Measurements from ENCODE around the gene MYCL.
A peak's percentile ranks its signal among the peaks of the same experiment; 100 is the strongest.

MYCL gene, protein sequence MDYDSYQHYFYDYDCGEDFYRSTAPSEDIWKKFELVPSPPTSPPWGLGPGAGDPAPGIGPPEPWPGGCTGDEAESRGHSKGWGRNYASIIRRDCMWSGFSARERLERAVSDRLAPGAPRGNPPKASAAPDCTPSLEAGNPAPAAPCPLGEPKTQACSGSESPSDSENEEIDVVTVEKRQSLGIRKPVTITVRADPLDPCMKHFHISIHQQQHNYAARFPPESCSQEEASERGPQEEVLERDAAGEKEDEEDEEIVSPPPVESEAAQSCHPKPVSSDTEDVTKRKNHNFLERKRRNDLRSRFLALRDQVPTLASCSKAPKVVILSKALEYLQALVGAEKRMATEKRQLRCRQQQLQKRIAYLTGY

DNA sequence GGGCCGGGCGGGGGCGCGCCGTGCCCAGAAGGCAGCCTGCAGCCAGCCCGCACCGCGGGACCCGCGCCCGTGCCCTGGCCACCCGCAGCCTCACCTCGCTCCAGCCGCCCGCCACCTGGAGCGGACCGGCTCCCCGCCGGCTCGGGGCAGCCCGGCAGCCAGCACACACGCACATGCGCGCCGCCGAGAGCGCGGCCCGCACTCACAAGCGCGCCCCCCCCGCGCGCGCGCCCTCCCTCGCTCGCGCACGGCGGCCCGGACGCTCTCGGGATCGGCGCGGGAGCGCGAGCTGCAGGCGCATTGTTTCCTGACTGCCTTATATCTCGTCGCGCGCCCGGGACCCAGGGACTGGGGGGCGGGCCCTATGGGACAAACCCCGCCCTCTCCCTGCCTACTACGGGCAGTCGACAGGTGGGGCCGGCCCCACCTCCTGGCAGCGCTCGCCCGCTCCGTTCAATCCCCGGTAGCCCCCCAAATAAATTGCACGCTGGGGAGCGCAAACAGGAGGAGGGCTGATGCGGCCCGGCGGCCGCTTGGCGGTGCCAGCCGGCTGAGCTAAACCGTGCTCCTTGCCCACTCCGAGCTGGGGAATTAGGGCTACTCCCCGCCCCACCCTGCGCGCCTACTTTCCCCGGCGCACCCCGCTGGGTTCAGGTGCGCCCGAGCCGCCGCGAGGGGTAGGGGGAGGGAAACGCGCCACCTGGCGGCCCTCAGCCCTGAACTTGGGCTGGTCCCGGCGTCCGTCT lies at the start of gene MYCL:
Gene MYCL, minus strand, starts transcription at position 204 of the 746 bp plus-strand sequence. CDS start 483 bp downstream, outside the sequence.
- H3K27me3 Mint-ChIP-seq, result peaks cover 7% of the 10 kb centered on the region
- peaks cover 24% of the 10 kb centered on the region for H3K36me3 Mint-ChIP-seq (ENCODE audit: low read depth)
- intact Hi-C loops (cut with micrococcal nuclease), result loop anchor here (2.0 to 5.0 kb wide), 2 partner anchors 70 to 85 kb away; no protein-coding TSS in a partner anchor
- H3K27ac Mint-ChIP-seq, result peak within 1 kb of the TSS; percentile 78
- no peaks in the 10 kb centered on the region for H3K9me3 Mint-ChIP-seq
- H3K4me3 Mint-ChIP-seq, result peak within 1 kb of the TSS; percentile 87
- H3K4me1 Mint-ChIP-seq (ENCODE audit: low read depth), result peaks cover 68% of the 10 kb centered on the region

DNA sequence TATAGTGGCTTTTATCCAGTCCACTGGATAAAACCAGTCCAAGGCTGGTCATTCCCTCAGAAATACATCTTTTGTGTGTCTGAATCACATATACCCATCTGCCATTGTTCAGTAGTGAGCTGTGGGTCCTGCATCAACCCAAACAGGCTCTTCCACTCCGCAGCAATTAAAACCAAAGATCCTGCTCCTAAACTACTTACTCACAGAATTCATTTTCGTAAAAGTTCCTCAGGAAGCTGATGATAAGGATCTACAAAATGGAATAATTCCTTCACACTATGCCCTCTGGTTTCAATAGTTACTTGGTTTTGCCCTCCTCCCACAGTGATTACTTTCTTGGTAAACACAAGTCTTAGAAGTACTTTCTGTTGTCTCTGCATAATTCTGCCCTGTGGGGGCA lies 48.2 kb upstream of the MYCL start:
- Mint-ChIP-seq H3K4me3 (no peak overlapping the region), H3K9me3 (no peaks in the 10 kb centered on the region), H3K4me1 (ENCODE audit: low read depth) (peaks cover 23% of the 10 kb centered on the region), H3K36me3 (ENCODE audit: low read depth) (no peaks in the 10 kb centered on the region), H3K27ac (no peak overlapping the region), H3K27me3 (peaks cover 2% of the 10 kb centered on the region)
- intact Hi-C loops (cut with micrococcal nuclease), result no loop called here

DNA sequence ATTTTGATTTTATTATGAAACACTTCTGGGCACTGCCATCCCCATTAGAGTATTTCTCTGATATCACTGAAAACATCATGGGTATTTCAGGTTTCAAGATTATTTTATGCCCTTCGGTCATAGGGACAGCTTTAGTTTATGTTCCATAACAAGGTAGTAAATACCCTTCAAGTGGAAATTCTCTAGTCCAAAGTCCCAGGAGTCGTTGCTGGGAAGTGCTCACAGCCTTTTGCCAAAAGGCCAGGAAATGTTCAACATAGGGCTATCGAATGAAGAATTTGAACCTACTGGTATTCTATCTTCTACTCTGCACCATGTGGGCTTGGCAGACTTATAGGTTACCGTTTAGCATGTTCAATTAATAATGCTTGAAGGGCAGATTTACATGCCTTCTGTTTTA lies 45.5 kb upstream of the MYCL start:
- Mint-ChIP-seq H3K4me3 (no peak overlapping the region), H3K27ac (no peak overlapping the region), H3K36me3 (ENCODE audit: low read depth) (no peaks in the 10 kb centered on the region), H3K4me1 (ENCODE audit: low read depth) (peaks cover 7% of the 10 kb centered on the region), H3K27me3 (no peaks in the 10 kb centered on the region), H3K9me3 (no peaks in the 10 kb centered on the region)
- intact Hi-C loops (cut with micrococcal nuclease), result no loop called here

DNA sequence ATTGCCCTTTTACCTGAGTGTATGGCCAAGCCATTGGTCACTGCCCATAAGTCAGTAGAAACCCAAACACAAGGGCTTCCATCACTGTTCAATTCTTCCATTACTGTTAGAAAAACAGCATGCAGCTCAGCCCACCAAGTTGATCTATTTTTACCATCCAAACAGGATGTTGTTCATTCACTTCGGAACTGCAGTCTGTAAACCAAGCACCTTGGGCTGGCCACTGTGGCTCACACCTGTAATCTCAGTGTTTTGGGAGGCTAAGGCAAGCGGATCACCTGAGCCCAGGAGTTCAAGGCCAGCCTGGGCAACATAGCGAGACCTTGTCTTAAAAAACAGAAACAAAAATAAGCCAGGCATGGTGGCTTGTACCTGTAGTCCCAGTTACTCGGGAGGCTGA lies 44.5 kb upstream of the MYCL start:
- intact Hi-C loops (cut with micrococcal nuclease), result no loop called here
- Mint-ChIP-seq H3K4me1 (ENCODE audit: low read depth) (peaks cover 8% of the 10 kb centered on the region), H3K27me3 (peaks cover under 1% of the 10 kb centered on the region), H3K27ac (no peak overlapping the region), H3K9me3 (no peaks in the 10 kb centered on the region), H3K4me3 (no peak overlapping the region), H3K36me3 (ENCODE audit: low read depth) (no peaks in the 10 kb centered on the region)

DNA sequence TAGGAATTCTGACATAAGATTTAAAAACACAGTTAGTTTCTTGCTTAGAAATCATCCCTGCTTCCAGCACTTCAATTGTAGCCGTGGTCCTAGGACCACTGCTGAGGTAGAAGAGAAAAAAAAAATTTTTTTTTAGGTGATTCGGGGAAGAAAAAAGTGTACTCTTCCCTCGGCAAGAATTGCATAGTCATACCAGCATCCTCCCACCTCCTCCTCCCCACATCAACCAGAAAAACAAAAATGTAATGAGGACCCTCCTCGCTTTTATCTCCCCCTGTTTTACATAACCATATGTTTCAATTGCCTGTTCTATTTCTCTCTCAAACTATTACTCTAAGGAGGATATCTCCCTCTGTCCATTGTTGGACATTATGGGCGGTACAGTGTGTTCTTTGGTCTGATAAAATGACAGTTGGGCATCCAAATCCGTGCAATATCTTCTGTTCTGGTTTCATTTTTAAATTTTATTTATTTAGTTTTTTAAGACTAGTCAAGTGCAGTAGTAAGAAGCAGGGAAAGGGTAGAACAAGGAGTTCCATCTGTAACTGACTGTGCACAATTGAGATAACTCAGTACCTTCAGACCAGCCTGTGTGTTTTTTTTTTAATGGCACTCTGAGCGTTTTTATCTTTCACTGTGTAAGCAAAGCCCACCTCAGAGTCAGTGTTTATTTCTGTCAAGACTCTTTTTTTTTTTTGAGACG lies 42.8 kb upstream of the MYCL start:
- H3K4me3 Mint-ChIP-seq, result no peak overlapping the region
- no peaks in the 10 kb centered on the region for H3K9me3 Mint-ChIP-seq
- H3K27me3 Mint-ChIP-seq, result peaks cover 2% of the 10 kb centered on the region

DNA sequence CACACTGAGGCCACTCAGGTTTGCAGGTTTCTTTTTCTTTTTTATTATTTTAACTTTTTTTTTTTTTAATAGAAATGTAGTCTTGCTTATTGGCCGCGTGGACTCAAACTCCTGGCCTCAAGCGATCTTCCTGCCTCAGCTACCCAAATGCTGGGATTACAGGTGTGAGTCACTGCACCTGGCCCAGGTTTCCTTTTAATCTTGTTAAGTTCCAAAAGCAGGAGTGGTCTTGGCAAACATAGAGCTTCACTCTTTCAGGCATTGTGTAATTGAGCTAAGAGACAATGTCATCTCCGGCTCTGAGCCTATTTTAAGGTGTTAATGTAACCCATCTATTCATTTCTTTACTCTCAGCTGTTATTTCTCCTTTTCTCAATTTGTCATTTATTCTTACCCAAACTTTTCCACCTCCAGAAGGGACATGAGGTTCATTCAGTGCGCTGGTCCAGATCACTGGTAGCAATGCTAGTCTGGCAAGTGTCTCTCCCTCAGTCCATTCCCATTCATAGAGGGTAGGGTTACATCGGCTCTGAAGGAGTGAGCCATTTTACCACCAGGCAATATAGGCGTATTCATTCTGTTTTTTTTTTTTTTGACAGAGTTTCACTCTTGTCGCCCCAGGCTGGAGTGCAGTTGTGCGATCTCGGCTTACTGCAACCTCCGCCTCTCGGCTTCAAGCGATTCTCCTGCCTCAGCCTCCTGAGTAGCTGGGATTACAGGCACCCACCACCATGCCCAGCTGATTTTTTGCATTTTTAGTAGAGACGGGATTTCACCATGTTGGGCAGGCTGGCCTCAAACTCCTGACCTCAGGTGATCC lies 42.0 kb upstream of the MYCL start:
- no peak overlapping the region for H3K4me3 Mint-ChIP-seq

More for the DNA sequence above, 42.8 kb upstream of the MYCL start:
- Mint-ChIP-seq H3K4me1 (ENCODE audit: low read depth) (peaks cover 21% of the 10 kb centered on the region), H3K27ac (no peak overlapping the region), H3K36me3 (ENCODE audit: low read depth) (no peaks in the 10 kb centered on the region)
- intact Hi-C loops (cut with micrococcal nuclease), result no loop called here

DNA sequence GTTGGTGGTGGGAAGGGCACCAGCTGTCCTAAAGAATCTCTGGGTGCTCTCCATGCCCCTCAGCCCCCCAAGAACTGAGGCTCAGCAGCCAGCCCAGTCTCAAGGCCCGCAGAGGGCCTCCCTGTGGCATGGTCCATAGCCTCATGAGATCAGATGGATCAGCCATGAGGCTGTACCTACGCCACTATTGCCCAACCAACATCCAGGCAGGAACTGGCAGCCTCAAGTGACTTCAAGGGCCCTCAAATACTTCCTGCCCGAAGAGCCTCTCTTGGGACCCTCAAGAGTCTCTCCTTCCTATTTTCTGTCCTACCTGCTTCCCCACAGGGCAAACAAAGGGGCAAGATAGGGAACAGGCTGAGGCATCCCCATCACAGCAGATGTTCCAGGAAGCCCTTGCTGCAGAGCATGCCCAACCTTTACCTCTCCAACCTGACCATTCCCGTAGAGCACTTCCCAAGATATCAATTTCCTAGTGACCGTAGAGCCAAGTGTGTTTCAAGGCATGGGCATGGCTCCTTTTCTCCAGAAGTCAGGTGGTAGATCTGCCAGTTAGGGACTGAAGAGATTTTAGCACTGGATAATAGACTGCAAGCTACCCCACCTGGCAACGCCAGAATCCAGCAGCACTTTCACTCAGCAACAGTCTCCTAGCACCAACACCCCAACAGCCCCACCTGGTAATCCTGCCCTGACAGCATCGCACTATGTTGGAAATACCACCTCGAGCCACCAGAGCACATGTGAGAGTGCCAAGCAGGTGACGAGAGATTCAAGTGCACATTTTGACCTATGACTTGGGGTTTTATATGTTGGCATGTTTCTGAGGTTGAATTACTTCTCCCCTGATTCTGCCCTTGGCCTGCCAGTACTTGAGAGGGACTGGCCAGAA lies 39.5 kb upstream of the MYCL start:
- Mint-ChIP-seq H3K9me3 (no peaks in the 10 kb centered on the region), H3K4me3 (no peak overlapping the region), H3K27me3 (peaks cover 2% of the 10 kb centered on the region), H3K4me1 (ENCODE audit: low read depth) (peaks cover 42% of the 10 kb centered on the region), H3K27ac (peak overlapping the region; percentile 40), H3K36me3 (ENCODE audit: low read depth) (no peaks in the 10 kb centered on the region)
- intact Hi-C loops (cut with micrococcal nuclease), result no loop called here

More for the DNA sequence above, 42.0 kb upstream of the MYCL start:
- H3K4me1 Mint-ChIP-seq (ENCODE audit: low read depth), result peaks cover 27% of the 10 kb centered on the region
- H3K36me3 Mint-ChIP-seq (ENCODE audit: low read depth), result no peaks in the 10 kb centered on the region
- H3K27ac Mint-ChIP-seq, result no peak overlapping the region
- intact Hi-C loops (cut with micrococcal nuclease), result no loop called here
- H3K9me3 Mint-ChIP-seq, result no peaks in the 10 kb centered on the region
- H3K27me3 Mint-ChIP-seq, result peaks cover 2% of the 10 kb centered on the region

DNA sequence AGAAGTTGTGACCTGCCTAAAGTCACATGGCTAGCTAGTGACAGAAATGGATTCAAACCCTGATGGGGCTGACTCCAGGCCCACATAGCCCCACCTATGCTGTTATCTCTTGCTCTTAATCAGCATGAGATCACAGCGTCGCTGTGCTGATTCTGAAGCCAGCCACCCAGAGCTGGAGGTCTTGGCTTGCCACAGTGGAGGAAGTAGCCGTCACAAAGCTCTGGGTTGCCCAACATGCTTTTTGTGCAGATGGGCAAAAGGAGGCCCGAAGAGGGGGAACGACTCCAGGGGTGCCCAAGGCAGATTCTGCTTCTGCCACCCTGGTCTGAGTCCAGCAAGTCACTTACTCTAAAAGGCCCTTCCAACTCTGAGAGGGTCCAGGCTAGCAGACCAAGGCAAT lies 38.5 kb upstream of the MYCL start:
- no peaks in the 10 kb centered on the region for H3K36me3 Mint-ChIP-seq (ENCODE audit: low read depth)
- no peak overlapping the region for H3K4me3 Mint-ChIP-seq
- no peaks in the 10 kb centered on the region for H3K9me3 Mint-ChIP-seq
- intact Hi-C loops (cut with micrococcal nuclease), result no loop called here
- peaks cover 52% of the 10 kb centered on the region for H3K4me1 Mint-ChIP-seq (ENCODE audit: low read depth)
- H3K27ac Mint-ChIP-seq, result peak overlapping the region; percentile 40
- H3K27me3 Mint-ChIP-seq, result peaks cover 2% of the 10 kb centered on the region

DNA sequence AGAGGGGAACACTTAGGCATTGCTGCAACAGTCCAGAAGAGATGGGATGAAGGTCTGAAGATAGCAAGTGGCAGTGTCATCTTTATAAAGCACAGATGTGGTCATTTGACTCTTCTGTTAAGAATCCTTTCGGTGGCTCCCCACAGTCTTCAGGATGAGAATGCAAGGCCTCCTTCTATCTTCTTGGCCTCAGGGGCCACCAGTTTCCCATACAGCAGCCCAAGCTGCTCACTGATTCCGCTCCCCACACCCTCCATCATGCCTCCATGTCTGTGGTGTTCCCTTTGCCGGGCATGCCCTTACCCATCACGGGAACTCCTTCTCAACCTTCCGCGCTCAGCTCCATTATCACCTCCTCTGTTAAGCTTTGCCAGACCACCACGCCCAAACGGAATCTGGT lies 37.1 kb upstream of the MYCL start:
- Mint-ChIP-seq H3K4me1 (ENCODE audit: low read depth) (peaks cover 64% of the 10 kb centered on the region), H3K4me3 (no peak overlapping the region), H3K27me3 (peaks cover 2% of the 10 kb centered on the region), H3K36me3 (ENCODE audit: low read depth) (no peaks in the 10 kb centered on the region), H3K27ac (peak overlapping the region; percentile 19), H3K9me3 (no peaks in the 10 kb centered on the region)
- intact Hi-C loops (cut with micrococcal nuclease), result no loop called here

DNA sequence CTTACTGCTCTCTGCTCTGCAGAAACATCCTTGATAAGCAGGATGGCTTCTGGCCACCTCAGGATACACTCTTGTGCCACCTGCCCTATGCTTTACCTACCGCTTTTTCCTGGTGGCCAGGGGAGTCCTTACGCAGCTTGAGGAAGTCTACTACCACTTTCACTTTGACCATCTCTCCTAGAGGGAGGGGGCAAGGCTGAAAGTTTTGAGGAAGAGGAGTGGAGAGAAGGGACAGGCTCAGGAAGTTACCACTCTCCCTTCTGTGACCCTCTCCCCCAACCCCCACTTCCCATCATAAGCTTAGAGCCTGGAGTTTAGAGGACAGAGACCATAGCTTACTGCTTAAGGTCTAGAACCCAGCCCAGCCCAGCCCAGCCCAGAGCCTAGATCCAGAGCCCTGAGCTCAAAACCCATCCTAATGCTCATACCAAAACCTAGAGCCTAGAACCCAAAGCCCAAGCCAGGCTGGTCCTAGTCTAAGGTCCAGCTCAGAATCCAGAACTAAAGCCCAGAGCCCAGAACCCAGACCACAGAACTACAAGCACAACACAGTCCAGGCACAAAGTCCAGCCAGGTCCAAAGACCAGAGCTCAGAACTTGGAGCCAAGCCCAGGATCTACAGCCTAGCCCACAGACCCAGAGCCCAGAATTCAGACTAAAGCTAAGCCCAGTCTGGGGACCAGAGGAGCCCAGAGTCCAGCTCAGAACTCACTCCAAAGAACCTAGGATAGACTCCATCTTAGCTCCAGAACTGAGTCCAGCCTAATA lies 35.2 kb upstream of the MYCL start:
- Mint-ChIP-seq H3K4me3 (peak overlapping the region; percentile 64), H3K9me3 (no peaks in the 10 kb centered on the region)

DNA sequence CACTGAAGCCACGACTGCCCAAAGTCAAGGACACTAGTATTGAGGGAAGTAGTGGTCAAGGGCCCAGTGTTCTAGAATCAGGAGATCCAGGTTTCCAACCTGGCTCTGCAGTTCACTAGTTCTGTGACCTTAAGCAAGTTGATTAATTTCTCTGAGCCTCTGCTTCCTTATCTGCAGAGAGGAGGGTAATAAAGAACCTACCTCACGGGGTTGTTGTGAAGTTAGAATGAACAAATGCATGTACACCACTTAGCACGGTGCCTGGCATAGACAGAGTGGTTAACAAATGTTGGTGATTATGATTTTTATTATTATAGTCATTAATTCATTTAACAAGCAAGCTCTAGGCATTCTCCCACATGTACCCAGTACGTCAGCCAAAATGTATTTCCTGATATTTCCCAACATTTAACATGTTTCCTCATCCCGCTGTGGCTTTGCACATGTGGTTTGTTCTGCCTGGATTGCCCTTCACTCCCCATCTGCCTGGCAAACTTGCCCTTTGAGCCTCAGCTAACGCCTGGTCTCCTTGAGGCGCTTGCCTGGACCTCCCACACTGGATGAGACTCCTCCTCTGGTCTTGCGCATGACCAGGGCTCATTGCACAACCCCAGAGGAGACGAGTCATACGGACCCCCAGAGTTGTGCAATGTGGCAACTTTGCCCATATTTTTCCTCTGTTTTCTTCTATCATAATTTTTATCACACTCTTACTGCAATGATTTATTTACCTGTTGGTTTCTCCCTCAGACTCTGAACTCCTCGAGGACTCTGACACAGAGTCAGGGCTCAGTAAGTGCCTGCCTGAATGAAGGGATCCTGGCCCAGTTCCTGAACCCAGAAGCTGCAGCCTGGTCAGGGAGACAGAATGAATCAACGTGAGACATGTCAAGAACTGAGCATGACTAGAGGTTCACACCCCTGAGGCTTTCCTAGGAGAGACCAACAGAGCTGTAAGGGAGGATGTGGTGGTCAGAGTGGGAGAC lies 32.5 kb upstream of the MYCL start:
- H3K9me3 Mint-ChIP-seq, result no peaks in the 10 kb centered on the region
- peaks cover 76% of the 10 kb centered on the region for H3K4me1 Mint-ChIP-seq (ENCODE audit: low read depth)
- intact Hi-C loops (cut with micrococcal nuclease), result loop anchor here (2.0 kb wide), 1 partner anchor 21 kb away; the partner anchor contains the start of gene MFSD2A
- H3K36me3 Mint-ChIP-seq (ENCODE audit: low read depth), result no peaks in the 10 kb centered on the region
- no peak overlapping the region for H3K4me3 Mint-ChIP-seq
- H3K27me3 Mint-ChIP-seq, result peaks cover 1% of the 10 kb centered on the region
- peak overlapping the region; percentile 69 for H3K27ac Mint-ChIP-seq

More for the DNA sequence above, 35.2 kb upstream of the MYCL start:
- Mint-ChIP-seq H3K36me3 (ENCODE audit: low read depth) (no peaks in the 10 kb centered on the region), H3K4me1 (ENCODE audit: low read depth) (peaks cover 74% of the 10 kb centered on the region), H3K27me3 (peaks cover 2% of the 10 kb centered on the region), H3K27ac (peak overlapping the region; percentile 78)
- intact Hi-C loops (cut with micrococcal nuclease), result no loop called here

All from dendritic cell treated with granulocyte-macrophage colony-stimulating factor and Interleukin-4, amounts not matched to agents 40 ng/mL and 50 ng/mL, for 4 days (primary cell).